DLD1 (cell line): Measurements from ENCODE around the gene CDKN2A.

Source experiments
- in situ Hi-C: cut with HindIII; loops from 2 replicates; pipeline ENCODE4 v1.10.0; 2017; ENCODE audit warnings: low sequenced_read_pairs

The CDKN2A gene

GRCh38 chr9:21984101-21984500 lies 10.1 kb downstream of the CDKN2A start:
- in situ Hi-C loops = no loop called here

GRCh38 chr9:21983561-21983935 lies 10.6 kb downstream of the CDKN2A start:
- in situ Hi-C loops = no loop called here

GRCh38 chr9:21982861-21983560 lies 11.2 kb downstream of the CDKN2A start:
- in situ Hi-C loops = no loop called here

- in situ Hi-C loops = no loop called here
Measured at GRCh38 chr9:21982391-21982790, 11.8 kb downstream of the CDKN2A start.

DNA sequence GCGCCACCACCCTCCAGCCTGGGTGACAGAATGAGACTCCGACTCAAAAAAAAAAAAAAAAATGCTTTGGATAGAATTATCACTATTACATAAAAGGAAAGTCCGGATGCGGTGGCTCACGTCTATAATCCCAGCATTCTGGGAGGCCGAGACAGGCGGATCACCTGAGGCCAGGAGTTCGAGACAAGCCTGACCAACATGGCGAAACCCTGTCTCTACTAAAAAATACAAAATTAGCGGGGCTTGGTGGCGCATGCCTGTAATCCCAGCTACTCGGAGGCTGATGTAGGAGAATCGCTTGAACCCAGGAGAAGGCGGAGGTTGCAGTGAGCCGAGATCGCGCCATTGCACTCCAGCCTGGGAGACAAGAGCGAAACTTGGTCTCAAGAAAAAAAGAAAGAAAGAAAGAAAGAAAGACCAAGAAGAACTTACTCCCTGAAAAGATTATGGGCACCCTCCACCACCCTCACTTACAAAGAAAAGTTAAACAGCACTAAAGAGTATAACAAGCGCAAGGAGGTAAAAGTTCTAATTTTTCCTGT lies 17.8 kb downstream of the CDKN2A start:
- in situ Hi-C loops = no loop called here

GRCh38 chr9:21974722-21975409 lies 19.3 kb downstream of the CDKN2A start:
- in situ Hi-C loops = no loop called here

DNA sequence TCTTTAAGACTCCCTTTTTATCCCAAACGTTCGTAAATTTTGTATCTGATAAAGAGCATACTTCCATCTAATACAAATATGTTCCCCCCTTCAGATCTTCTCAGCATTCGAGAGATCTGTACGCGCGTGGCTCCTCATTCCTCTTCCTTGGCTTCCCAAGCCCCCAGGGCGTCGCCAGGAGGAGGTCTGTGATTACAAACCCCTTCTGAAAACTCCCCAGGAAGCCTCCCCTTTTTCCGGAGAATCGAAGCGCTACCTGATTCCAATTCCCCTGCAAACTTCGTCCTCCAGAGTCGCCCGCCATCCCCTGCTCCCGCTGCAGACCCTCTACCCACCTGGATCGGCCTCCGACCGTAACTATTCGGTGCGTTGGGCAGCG lies 19.9 kb downstream of the CDKN2A start:
- in situ Hi-C loops = no loop called here

DNA sequence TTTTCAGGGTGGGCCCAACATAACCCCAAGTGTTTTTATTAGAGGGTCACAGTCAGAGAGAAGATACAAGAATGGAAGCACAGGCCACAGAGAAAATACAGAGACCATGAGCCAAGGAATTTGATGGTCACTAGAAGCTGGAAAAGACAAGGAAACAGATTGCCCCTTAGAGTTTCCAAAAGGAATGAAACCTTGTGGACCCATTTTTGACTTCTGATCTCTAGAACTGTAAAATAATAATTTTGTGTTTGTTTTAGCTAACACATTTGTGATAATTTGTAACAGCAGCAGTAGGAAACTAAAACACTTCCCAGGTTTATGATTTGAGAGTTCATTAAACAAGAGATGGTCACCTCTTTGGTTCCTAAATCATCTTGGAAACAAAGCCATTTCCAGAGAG lies 21.8 kb downstream of the CDKN2A start:
- in situ Hi-C loops = no loop called here

GRCh38 chr9:21970800-21971640 lies 23.2 kb downstream of the CDKN2A start:
- in situ Hi-C loops = no loop called here

GRCh38 chr9:21969951-21970799 lies 24.0 kb downstream of the CDKN2A start:
- in situ Hi-C loops = no loop called here

DNA sequence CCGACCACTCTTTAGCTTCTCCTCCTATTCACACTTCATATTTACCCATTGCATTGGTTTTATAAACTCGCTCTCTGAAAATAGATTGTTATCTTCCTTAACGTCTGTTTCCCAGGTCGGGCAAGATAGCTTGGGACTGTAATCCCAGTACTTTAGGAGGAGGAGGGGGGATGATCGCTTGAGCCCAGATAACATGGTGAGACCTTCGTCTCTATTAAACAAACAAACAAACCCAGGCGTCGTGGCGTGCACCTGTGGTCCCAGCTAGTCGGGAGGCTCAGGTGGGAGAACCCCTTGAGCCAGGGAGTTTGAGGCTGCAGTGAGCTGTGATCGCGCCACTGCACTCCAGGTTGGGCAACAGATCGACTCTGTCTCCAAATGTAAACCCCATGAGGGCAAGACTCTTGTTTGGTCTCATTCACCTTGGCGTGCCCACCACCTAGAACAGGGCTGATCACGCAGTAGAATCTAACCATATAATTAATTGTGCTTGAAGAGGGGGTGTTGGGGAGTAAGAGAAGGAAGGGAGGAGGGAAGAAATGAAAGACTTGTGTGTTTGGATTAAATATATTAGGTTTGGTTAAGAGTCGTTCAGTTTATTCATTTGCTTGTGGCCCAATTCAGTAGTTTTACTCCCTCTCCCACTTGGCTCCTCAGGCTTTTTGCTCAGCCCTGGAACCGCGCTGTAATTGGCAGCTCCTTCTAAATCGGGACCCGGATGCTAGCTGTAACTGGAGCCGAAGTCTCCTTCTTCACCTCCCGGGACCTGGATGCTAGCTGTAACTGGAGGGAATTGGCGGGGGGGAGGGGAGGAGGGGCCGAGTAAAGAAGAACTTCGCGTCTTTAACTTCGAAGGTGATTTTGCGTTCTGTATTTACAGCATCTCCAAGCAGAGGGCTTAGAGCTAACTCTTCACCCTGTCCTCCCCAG lies 24.9 kb downstream of the CDKN2A start:
- in situ Hi-C loops = no loop called here

GRCh38 chr9:21968331-21969010 lies 25.7 kb downstream of the CDKN2A start:
- in situ Hi-C loops = no loop called here

DNA sequence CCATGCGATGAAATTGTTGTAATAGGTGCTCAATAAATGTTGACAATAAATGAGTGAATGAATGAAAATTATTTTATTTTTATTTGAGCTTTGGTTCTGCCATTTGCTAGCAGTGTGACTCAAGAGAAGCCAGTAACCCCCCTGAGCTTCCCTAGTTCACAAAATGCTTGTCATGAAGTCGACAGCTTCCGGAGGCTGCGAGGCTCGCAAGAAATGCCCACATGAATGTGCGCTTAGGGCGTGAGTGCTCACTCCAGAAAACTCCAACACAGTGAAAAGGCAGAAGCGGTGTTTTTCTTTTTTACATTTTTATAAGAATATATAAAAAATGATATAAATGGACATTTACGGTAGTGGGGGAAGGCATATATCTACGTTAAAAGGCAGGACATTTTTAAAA lies 26.5 kb downstream of the CDKN2A start:
- in situ Hi-C loops = no loop called here

DNA sequence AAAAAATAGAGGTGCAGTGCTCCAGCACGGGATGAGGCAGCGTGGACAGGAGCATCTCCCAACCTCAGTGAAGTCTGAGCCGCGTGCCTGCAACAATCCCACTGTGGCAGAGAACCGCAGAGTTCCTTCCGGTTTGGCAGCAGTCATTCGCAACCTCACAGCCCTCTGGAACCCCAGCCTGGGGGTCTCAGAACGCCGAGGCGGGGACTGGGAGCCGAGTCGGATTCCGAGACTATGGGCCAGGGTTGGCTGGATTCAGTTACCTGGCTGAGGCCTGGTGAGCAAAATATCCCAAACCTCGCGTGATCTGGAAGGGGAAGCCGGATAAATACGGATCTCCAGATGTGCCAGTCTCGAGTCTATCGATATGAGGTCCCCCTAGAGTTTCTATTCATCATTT lies 27.0 kb downstream of the CDKN2A start:
- in situ Hi-C loops = no loop called here

GRCh38 chr9:21966140-21966851 lies 27.9 kb downstream of the CDKN2A start:
- in situ Hi-C loops = no loop called here

- in situ Hi-C loops = no loop called here
Measured at GRCh38 chr9:21965401-21965951, 28.7 kb downstream of the CDKN2A start.

DNA sequence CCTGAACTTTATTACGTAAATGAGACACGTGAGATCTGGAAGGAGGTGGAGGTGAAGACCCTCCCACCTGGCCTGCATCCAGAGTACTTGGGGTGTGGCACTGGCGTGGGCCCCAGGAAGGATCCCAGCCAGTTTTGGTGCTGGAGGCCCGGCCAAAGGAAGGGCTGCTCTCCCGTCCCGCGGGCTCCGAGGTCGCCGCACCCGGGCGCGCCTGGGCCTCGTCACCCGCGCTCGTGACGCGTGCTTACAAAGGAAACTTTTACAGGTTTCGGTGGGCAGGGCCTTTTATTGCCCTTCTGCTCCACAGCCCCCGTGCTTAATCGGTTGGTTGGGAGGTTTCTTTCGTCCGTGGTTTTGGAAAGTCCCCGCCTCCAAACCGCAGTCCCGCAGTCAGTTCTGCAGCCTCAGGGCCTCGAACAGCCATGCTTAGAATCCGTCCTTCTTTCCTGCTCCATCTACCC lies 29.2 kb downstream of the CDKN2A start:
- in situ Hi-C loops = no loop called here

- in situ Hi-C loops = no loop called here
Measured at GRCh38 chr9:21961569-21961968, 32.6 kb downstream of the CDKN2A start.
